HEK293 (cell line): ENCODE results near the gene ZNF605.

Experiments used
- BCL11B ChIP-seq: fragments of 450-650 bp; formaldehyde crosslinking; IDR thresholded peaks from 2 replicates; pipeline ENCODE4 v1.5.1; 2016; ENCODE audit warnings: low read depth, missing biosample characterization, missing genetic modification characterization
- GLIS1 ChIP-seq: fragments of 450-650 bp; formaldehyde crosslinking; IDR thresholded peaks from 2 replicates; pipeline ENCODE4 v1.5.1; 2016; ENCODE audit warnings: missing biosample characterization, missing genetic modification characterization
- HOXD13 ChIP-seq: sonication (generic); formaldehyde crosslinking; IDR thresholded peaks from 2 replicates; pipeline ENCODE4 v1.8.0; 2022; ENCODE audit warnings: missing genetic modification reagents, borderline replicate concordance
- OVOL3 ChIP-seq: fragments of 450-650 bp; formaldehyde crosslinking; IDR thresholded peaks from 2 replicates; pipeline ENCODE4 v1.5.1; 2016; ENCODE audit warnings: missing biosample characterization, missing genetic modification characterization
- TRIM28 ChIP-seq: IDR thresholded peaks from 2 replicates; pipeline ENCODE4 v1.6.1; 2011; ENCODE audit warnings: low read length, control low read depth, borderline replicate concordance
- YY2 ChIP-seq: fragments of 450-650 bp; formaldehyde crosslinking; IDR thresholded peaks from 2 replicates; pipeline ENCODE4 v1.5.1; 2016; ENCODE audit warnings: missing biosample characterization, missing genetic modification characterization
- ZBTB17 ChIP-seq: fragments of 450-650 bp; formaldehyde crosslinking; IDR thresholded peaks from 2 replicates; pipeline ENCODE4 v1.5.1; 2016; ENCODE audit warnings: missing biosample characterization, missing genetic modification characterization
- ZNF157 ChIP-seq: fragments of 450-650 bp; formaldehyde crosslinking; IDR thresholded peaks from 2 replicates; pipeline ENCODE4 v1.5.1; 2016; ENCODE audit warnings: missing biosample characterization, missing genetic modification characterization
- ZNF266 ChIP-seq: fragments of 450-650 bp; formaldehyde crosslinking; IDR thresholded peaks from 2 replicates; pipeline ENCODE4 v1.5.1; 2016; ENCODE audit warnings: missing biosample characterization, missing genetic modification characterization, low read depth
- ZNF302 ChIP-seq: fragments of 450-650 bp; formaldehyde crosslinking; IDR thresholded peaks from 2 replicates; pipeline ENCODE4 v1.5.1; 2016; ENCODE audit warnings: missing biosample characterization, missing genetic modification characterization, low read depth
- ZNF311 ChIP-seq: fragments of 450-650 bp; formaldehyde crosslinking; IDR thresholded peaks from 2 replicates; pipeline ENCODE4 v1.5.1; 2017; ENCODE audit warnings: missing biosample characterization, missing genetic modification characterization, borderline replicate concordance
- ZNF416 ChIP-seq: fragments of 450-650 bp; formaldehyde crosslinking; IDR thresholded peaks from 2 replicates; pipeline ENCODE4 v1.5.1; 2016; ENCODE audit warnings: missing biosample characterization, missing genetic modification characterization
- ZNF488 ChIP-seq: fragments of 450-650 bp; formaldehyde crosslinking; IDR thresholded peaks from 2 replicates; pipeline ENCODE4 v1.5.1; 2016; ENCODE audit warnings: missing biosample characterization, missing genetic modification characterization
- ZNF544 ChIP-seq: fragments of 450-650 bp; formaldehyde crosslinking; IDR thresholded peaks from 2 replicates; pipeline ENCODE4 v1.5.0; 2017; ENCODE audit warnings: missing biosample characterization, missing genetic modification characterization
- ZNF677 ChIP-seq: fragments of 450-650 bp; IDR thresholded peaks from 2 replicates; pipeline ENCODE4 v1.5.0; 2018; ENCODE audit warnings: missing biosample characterization, mild to moderate bottlenecking, missing genetic modification characterization, moderate library complexity
- ZNF701 ChIP-seq: fragments of 450-650 bp; formaldehyde crosslinking; IDR thresholded peaks from 2 replicates; pipeline ENCODE4 v1.5.1; 2016; ENCODE audit warnings: missing biosample characterization, missing genetic modification characterization
- ZXDB ChIP-seq: fragments of 450-650 bp; formaldehyde crosslinking; IDR thresholded peaks from 2 replicates; pipeline ENCODE4 v1.5.1; 2016; ENCODE audit warnings: missing biosample characterization, missing genetic modification characterization
- TF ChIP-seq, protein P1 (sequence below): fragments of 450-650 bp; formaldehyde crosslinking; IDR thresholded peaks from 2 replicates; pipeline ENCODE4 v1.5.1; 2016; ENCODE audit warnings: missing biosample characterization, missing genetic modification characterization, low read depth
- TF ChIP-seq, protein P2 (sequence below): fragments of 450-650 bp; formaldehyde crosslinking; IDR thresholded peaks from 2 replicates; pipeline ENCODE4 v1.5.1; 2016; ENCODE audit warnings: missing biosample characterization, missing genetic modification characterization
- TF ChIP-seq, protein P3 (sequence below): fragments of 450-650 bp; formaldehyde crosslinking; IDR thresholded peaks from 2 replicates; pipeline ENCODE4 v1.5.1; 2016; ENCODE audit warnings: missing biosample characterization, missing genetic modification characterization
- TF ChIP-seq, protein P4 (sequence below): sonication (generic); formaldehyde crosslinking; IDR thresholded peaks from 2 replicates; pipeline ENCODE4 v1.8.1; 2022; ENCODE audit warnings: mild to moderate bottlenecking, moderate library complexity, missing genetic modification reagents
- TF ChIP-seq, protein P5 (sequence below): fragments of 450-650 bp; formaldehyde crosslinking; IDR thresholded peaks from 2 replicates; pipeline ENCODE4 v1.5.1; 2016; ENCODE audit warnings: missing biosample characterization, missing genetic modification characterization
- TF ChIP-seq, protein P6 (sequence below): fragments of 450-650 bp; IDR thresholded peaks from 2 replicates; pipeline ENCODE4 v1.5.1; 2018; ENCODE audit warnings: missing biosample characterization, missing genetic modification characterization
- TF ChIP-seq, protein P7 (sequence below): fragments of 450-650 bp; formaldehyde crosslinking; IDR thresholded peaks from 2 replicates; pipeline ENCODE4 v1.5.0; 2017; ENCODE audit warnings: missing biosample characterization, missing genetic modification characterization, borderline replicate concordance
- TF ChIP-seq, protein P8 (sequence below): fragments of 450-650 bp; formaldehyde crosslinking; optimal IDR thresholded peaks from 2 replicates; pipeline ENCODE3; 2016; ENCODE audit warnings: missing biosample characterization, mild to moderate bottlenecking, missing genetic modification characterization

The ZNF605 gene

GRCh38 chr12:132887513-132888351, 68.4 kb downstream of the ZNF605 start, which contains the start of gene CHFR (continued):
- TF ChIP-seq ZXDB (tag by site-specific recombination) = peak; percentile 82
- TF ChIP-seq, protein P1, sequence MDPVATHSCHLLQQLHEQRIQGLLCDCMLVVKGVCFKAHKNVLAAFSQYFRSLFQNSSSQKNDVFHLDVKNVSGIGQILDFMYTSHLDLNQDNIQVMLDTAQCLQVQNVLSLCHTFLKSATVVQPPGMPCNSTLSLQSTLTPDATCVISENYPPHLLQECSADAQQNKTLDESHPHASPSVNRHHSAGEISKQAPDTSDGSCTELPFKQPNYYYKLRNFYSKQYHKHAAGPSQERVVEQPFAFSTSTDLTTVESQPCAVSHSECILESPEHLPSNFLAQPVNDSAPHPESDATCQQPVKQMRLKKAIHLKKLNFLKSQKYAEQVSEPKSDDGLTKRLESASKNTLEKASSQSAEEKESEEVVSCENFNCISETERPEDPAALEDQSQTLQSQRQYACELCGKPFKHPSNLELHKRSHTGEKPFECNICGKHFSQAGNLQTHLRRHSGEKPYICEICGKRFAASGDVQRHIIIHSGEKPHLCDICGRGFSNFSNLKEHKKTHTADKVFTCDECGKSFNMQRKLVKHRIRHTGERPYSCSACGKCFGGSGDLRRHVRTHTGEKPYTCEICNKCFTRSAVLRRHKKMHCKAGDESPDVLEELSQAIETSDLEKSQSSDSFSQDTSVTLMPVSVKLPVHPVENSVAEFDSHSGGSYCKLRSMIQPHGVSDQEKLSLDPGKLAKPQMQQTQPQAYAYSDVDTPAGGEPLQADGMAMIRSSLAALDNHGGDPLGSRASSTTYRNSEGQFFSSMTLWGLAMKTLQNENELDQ (tag by site-specific recombination) = no peak
- no peak for TF ChIP-seq ZNF701 (tag by site-specific recombination)
- TF ChIP-seq, protein P2, sequence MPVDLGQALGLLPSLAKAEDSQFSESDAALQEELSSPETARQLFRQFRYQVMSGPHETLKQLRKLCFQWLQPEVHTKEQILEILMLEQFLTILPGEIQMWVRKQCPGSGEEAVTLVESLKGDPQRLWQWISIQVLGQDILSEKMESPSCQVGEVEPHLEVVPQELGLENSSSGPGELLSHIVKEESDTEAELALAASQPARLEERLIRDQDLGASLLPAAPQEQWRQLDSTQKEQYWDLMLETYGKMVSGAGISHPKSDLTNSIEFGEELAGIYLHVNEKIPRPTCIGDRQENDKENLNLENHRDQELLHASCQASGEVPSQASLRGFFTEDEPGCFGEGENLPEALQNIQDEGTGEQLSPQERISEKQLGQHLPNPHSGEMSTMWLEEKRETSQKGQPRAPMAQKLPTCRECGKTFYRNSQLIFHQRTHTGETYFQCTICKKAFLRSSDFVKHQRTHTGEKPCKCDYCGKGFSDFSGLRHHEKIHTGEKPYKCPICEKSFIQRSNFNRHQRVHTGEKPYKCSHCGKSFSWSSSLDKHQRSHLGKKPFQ = no peak
- 0 out of 2 replicates have a peak, but pooled peaks have one; percentile 38 for TF ChIP-seq ZNF157 (tag by site-specific recombination)
- TF ChIP-seq ZNF677 = no peak
- TF ChIP-seq, protein P3, sequence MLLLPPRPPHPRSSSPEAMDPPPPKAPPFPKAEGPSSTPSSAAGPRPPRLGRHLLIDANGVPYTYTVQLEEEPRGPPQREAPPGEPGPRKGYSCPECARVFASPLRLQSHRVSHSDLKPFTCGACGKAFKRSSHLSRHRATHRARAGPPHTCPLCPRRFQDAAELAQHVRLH (tag by site-specific recombination) = no peak
- no peak for TF ChIP-seq ZNF416 (tag by site-specific recombination)
- TF ChIP-seq, protein P4, sequence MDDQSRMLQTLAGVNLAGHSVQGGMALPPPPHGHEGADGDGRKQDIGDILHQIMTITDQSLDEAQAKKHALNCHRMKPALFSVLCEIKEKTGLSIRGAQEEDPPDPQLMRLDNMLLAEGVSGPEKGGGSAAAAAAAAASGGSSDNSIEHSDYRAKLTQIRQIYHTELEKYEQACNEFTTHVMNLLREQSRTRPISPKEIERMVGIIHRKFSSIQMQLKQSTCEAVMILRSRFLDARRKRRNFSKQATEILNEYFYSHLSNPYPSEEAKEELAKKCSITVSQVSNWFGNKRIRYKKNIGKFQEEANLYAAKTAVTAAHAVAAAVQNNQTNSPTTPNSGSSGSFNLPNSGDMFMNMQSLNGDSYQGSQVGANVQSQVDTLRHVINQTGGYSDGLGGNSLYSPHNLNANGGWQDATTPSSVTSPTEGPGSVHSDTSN = no peak
- TF ChIP-seq ZNF266 (tag by site-specific recombination) = no peak
- TF ChIP-seq, protein P5, sequence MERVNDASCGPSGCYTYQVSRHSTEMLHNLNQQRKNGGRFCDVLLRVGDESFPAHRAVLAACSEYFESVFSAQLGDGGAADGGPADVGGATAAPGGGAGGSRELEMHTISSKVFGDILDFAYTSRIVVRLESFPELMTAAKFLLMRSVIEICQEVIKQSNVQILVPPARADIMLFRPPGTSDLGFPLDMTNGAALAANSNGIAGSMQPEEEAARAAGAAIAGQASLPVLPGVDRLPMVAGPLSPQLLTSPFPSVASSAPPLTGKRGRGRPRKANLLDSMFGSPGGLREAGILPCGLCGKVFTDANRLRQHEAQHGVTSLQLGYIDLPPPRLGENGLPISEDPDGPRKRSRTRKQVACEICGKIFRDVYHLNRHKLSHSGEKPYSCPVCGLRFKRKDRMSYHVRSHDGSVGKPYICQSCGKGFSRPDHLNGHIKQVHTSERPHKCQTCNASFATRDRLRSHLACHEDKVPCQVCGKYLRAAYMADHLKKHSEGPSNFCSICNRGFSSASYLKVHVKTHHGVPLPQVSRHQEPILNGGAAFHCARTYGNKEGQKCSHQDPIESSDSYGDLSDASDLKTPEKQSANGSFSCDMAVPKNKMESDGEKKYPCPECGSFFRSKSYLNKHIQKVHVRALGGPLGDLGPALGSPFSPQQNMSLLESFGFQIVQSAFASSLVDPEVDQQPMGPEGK (tag by site-specific recombination) = no peak
- peak; percentile 76 for TF ChIP-seq YY2 (tag by site-specific recombination)
- no peak for TF ChIP-seq ZNF544 (tag by site-specific recombination)
- TF ChIP-seq ZNF302 (tag by site-specific recombination) = no peak
- TF ChIP-seq ZBTB17 (tag by site-specific recombination) = peak; percentile 97
- no peak for TF ChIP-seq TRIM28
- TF ChIP-seq HOXD13 (CRISPR knock-in tag) = no peak
- TF ChIP-seq, protein P6, sequence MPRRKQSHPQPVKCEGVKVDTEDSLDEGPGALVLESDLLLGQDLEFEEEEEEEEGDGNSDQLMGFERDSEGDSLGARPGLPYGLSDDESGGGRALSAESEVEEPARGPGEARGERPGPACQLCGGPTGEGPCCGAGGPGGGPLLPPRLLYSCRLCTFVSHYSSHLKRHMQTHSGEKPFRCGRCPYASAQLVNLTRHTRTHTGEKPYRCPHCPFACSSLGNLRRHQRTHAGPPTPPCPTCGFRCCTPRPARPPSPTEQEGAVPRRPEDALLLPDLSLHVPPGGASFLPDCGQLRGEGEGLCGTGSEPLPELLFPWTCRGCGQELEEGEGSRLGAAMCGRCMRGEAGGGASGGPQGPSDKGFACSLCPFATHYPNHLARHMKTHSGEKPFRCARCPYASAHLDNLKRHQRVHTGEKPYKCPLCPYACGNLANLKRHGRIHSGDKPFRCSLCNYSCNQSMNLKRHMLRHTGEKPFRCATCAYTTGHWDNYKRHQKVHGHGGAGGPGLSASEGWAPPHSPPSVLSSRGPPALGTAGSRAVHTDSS (tag by site-specific recombination) = no peak
- no peak for TF ChIP-seq ZNF311 (tag by site-specific recombination)
- TF ChIP-seq, protein P7, sequence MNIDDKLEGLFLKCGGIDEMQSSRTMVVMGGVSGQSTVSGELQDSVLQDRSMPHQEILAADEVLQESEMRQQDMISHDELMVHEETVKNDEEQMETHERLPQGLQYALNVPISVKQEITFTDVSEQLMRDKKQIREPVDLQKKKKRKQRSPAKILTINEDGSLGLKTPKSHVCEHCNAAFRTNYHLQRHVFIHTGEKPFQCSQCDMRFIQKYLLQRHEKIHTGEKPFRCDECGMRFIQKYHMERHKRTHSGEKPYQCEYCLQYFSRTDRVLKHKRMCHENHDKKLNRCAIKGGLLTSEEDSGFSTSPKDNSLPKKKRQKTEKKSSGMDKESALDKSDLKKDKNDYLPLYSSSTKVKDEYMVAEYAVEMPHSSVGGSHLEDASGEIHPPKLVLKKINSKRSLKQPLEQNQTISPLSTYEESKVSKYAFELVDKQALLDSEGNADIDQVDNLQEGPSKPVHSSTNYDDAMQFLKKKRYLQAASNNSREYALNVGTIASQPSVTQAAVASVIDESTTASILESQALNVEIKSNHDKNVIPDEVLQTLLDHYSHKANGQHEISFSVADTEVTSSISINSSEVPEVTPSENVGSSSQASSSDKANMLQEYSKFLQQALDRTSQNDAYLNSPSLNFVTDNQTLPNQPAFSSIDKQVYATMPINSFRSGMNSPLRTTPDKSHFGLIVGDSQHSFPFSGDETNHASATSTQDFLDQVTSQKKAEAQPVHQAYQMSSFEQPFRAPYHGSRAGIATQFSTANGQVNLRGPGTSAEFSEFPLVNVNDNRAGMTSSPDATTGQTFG (tag by site-specific recombination) = no peak
- TF ChIP-seq ZNF488 (tag by site-specific recombination) = no peak
- TF ChIP-seq, protein P8, sequence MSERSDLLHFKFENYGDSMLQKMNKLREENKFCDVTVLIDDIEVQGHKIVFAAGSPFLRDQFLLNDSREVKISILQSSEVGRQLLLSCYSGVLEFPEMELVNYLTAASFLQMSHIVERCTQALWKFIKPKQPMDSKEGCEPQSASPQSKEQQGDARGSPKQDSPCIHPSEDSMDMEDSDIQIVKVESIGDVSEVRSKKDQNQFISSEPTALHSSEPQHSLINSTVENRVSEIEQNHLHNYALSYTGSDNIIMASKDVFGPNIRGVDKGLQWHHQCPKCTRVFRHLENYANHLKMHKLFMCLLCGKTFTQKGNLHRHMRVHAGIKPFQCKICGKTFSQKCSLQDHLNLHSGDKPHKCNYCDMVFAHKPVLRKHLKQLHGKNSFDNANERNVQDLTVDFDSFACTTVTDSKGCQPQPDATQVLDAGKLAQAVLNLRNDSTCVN (tag by site-specific recombination) = peak; percentile 72
- TF ChIP-seq GLIS1 (tag by site-specific recombination) = no peak
- no peak for TF ChIP-seq OVOL3
- no peak for TF ChIP-seq BCL11B (tag by site-specific recombination)
